ENCODE results near the gene EXOC2. TPM values are rescaled to one million over a fixed set of nuclear protein-coding genes. Genes with fewer than 3 reads are reported as not detected.

Gene EXOC2
- total RNA-seq, 1 experiment from 2014 or later: 45.7 TPM

- H3K4me3 Mint-ChIP-seq: no peak overlapping the region
- TF ChIP-seq AR (CRISPR knock-in tag; IDR thresholded peaks at IDR 0.05) (no peak), ZNF396 (CRISPR knock-in tag; IDR thresholded peaks at IDR 0.05; ENCODE audit: borderline replicate concordance) (no peak), FOXK1 (CRISPR knock-in tag; IDR thresholded peaks at IDR 0.05) (no peak), RORB (CRISPR knock-in tag; IDR thresholded peaks at IDR 0.05) (no peak), FOXP1 (CRISPR knock-in tag; IDR thresholded peaks at IDR 0.05; ENCODE audit: borderline replicate concordance) (no peak), CTCF (IDR thresholded peaks at IDR 0.05) (no peak), NR2C2 (CRISPR knock-in tag; IDR thresholded peaks at IDR 0.05) (no peak), E2F1 (CRISPR knock-in tag; IDR thresholded peaks at IDR 0.05) (no peak), NR1H2 (CRISPR knock-in tag; IDR thresholded peaks at IDR 0.05) (no peak), ZNF671 (CRISPR knock-in tag; IDR thresholded peaks at IDR 0.05) (no peak), TCF7 (CRISPR knock-in tag; IDR thresholded peaks at IDR 0.05; ENCODE audit: low read depth) (no peak)
- TF ChIP-seq, protein P1, sequence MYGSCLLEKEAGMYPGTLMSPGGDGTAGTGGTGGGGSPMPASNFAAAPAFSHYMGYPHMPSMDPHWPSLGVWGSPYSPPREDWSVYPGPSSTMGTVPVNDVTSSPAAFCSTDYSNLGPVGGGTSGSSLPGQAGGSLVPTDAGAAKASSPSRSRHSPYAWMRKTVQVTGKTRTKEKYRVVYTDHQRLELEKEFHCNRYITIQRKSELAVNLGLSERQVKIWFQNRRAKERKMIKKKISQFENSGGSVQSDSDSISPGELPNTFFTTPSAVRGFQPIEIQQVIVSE (CRISPR knock-in tag; IDR thresholded peaks at IDR 0.05; ENCODE audit: borderline replicate concordance): no peak
- ATAC-seq (no peak), DNase-seq (ENCODE audit: low spot score) (no peak)
- H3K9me3 Mint-ChIP-seq: no peaks in the 10 kb centered on the region
- ChIA-PET CTCF (no interaction called here), POLR2A (no interaction called here)
- H3K27ac Mint-ChIP-seq: no peak overlapping the region
- H3K27me3 Mint-ChIP-seq (ENCODE audit: low read depth): no peaks in the 10 kb centered on the region
- peaks cover under 1% of the 10 kb centered on the region; the same call in 1 of the 2 replicates for H3K36me3 Mint-ChIP-seq
- H3K4me1 Mint-ChIP-seq: peaks cover 10% of the 10 kb centered on the region
Measured at GRCh38 chr6:503610-504362, 189.2 kb downstream of the EXOC2 start.

GRCh38 chr6:502761-503160 lies 190.2 kb downstream of the EXOC2 start:
- H3K9me3 Mint-ChIP-seq: no peaks in the 10 kb centered on the region
- 0 out of 2 replicates have a peak, but pooled peaks cover 5% of the 10 kb centered on the region for H3K4me1 Mint-ChIP-seq
- ATAC-seq (no peak), DNase-seq (ENCODE audit: low spot score) (no peak)
- POLR2A ChIA-PET: no interaction called here
- no peak overlapping the region for H3K27ac Mint-ChIP-seq
- peaks cover 4% of the 10 kb centered on the region; the same call in 1 of the 2 replicates for H3K36me3 Mint-ChIP-seq
- CTCF ChIA-PET: no interaction called here
- no peak overlapping the region for H3K4me3 Mint-ChIP-seq
- no peaks in the 10 kb centered on the region for H3K27me3 Mint-ChIP-seq (ENCODE audit: low read depth)
- TF ChIP-seq PRRX2 (CRISPR knock-in tag; IDR thresholded peaks at IDR 0.05) (no peak), ZBTB21 (CRISPR knock-in tag; IDR thresholded peaks at IDR 0.05; ENCODE audit: borderline replicate concordance) (no peak), E2F1 (CRISPR knock-in tag; IDR thresholded peaks at IDR 0.05) (no peak), SMAD4 (CRISPR knock-in tag; IDR thresholded peaks at IDR 0.05) (no peak), ZMAT4 (CRISPR knock-in tag; IDR thresholded peaks at IDR 0.05) (no peak), CREB1 (CRISPR knock-in tag; IDR thresholded peaks at IDR 0.05) (no peak), ZNF512 (CRISPR knock-in tag; IDR thresholded peaks at IDR 0.05; ENCODE audit: borderline replicate concordance) (no peak), NFYB (CRISPR knock-in tag; conservative IDR thresholded peaks at IDR 0.05; ENCODE audit: low read depth) (no peak)
- TF ChIP-seq, protein P2, sequence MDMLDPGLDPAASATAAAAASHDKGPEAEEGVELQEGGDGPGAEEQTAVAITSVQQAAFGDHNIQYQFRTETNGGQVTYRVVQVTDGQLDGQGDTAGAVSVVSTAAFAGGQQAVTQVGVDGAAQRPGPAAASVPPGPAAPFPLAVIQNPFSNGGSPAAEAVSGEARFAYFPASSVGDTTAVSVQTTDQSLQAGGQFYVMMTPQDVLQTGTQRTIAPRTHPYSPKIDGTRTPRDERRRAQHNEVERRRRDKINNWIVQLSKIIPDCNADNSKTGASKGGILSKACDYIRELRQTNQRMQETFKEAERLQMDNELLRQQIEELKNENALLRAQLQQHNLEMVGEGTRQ (CRISPR knock-in tag; IDR thresholded peaks at IDR 0.05): no peak

Data from WTC11 (cell line).